ENCODE results near the gene EMC1. TPM values are rescaled to one million over a fixed set of nuclear protein-coding genes. Genes with fewer than 3 reads are reported as not detected.

The EMC1 gene
- total RNA-seq, 5 donors from 2014 or later (not counting 1 experiment from before 2014, with no cell fraction given) = 31.5 to 38.0 (median 33.8) TPM

DNA sequence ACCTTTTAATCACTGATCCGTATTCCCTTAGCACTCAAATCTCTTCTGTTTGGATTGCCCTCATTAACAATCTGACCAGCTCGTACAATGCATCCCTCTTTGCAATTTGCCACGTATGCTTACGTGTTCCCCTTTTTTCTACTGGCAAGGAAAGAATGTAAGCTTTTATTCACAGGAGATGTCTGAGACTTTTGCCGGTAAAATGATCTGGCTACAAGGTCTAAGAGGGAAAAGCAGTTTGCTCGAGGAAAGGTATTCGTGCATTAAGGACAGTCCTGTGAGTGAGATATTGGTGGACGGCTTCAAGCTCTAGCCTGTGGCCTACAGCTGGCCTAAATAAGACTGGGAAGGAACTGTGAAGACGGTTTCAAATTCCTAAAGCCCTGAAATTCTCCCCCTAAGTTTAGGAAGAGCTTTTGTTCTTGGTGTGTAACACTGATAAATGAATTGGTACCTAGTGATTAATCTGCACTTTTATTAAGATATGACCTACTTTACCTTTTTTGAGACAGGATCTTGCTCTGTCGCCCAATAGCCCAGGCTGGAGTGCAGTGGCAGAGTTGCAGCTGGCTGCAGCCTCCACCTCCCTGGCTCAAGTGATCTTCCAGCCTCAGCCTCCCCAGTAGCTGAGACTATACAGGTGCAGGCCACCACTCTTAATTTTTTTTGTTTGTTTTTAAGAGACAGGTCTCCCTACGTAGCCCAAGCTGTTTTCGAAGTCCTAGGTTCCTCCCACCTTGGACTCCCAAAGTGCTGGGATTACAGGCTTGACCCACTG is 40.4 kb downstream of the EMC1 start:
- peaks cover 73 to 81% (median 77%) of the 10 kb centered on the region in 3 donors for H3K4me1 Mint-ChIP-seq
- ATAC-seq (replicated peaks in 1 of 4) = no peak
- Histone ChIP-seq H3K27me3 (replicated peaks in 1 of 2; ENCODE audit: control insufficient read depth in 2 of 2, extremely low read depth in 1 of 2, insufficient read depth in 2 of 2, low read length in 1 of 2) (no peaks in the 10 kb centered on the region), H3K36me3 (ENCODE audit: control insufficient read depth in 2 of 2, extremely low read depth in 1 of 2, insufficient read depth in 1 of 2, low read length in 1 of 2) (peaks cover 0 to 5% of the 10 kb centered on the region in 2 donors), H3K27ac (ENCODE audit: low read length) (peak overlapping the region; percentile 90), H3K9me3 (no peaks in the 10 kb centered on the region), H3K4me1 (ENCODE audit: control insufficient read depth in 1 of 2, extremely low read depth in 1 of 2, insufficient read depth in 2 of 2, low read length in 2 of 2) (peaks cover 25 to 37% of the 10 kb centered on the region in 2 experiments), H3K4me3 (ENCODE audit: control insufficient read depth in 1 of 2, extremely low read depth in 1 of 2, low read length in 1 of 2) (peak overlapping the region; percentile 75 to 97)
- H3K36me3 Mint-ChIP-seq = peaks cover 14% of the 10 kb centered on the region
- DNase-seq = peak in 2 of 35 experiments; percentile 3 to 9
- CTCF ChIA-PET = interaction anchor here in 1 of 2 donors (0.6 kb wide), 1 partner anchor 41 kb away, joined by 3 read pairs; no protein-coding TSS in a partner anchor
- no peaks in the 10 kb centered on the region for H3K9me3 Mint-ChIP-seq
- WGBS (ENCODE audit: insufficient coverage) = 32% methylated on average over 7 of the region's 12 CpGs
- no peaks in the 10 kb centered on the region for H3K27me3 Mint-ChIP-seq
- H3K27ac Mint-ChIP-seq = peak overlapping the region; percentile 92 to 95
- POLR2A ChIA-PET = interaction anchor here in 1 of 2 donors (1.1 kb wide), 1 partner anchor 44 kb away, joined by 3 read pairs; no protein-coding TSS in a partner anchor
- peak overlapping the region; percentile 87 to 89 (median 89) for H3K4me3 Mint-ChIP-seq

DNA sequence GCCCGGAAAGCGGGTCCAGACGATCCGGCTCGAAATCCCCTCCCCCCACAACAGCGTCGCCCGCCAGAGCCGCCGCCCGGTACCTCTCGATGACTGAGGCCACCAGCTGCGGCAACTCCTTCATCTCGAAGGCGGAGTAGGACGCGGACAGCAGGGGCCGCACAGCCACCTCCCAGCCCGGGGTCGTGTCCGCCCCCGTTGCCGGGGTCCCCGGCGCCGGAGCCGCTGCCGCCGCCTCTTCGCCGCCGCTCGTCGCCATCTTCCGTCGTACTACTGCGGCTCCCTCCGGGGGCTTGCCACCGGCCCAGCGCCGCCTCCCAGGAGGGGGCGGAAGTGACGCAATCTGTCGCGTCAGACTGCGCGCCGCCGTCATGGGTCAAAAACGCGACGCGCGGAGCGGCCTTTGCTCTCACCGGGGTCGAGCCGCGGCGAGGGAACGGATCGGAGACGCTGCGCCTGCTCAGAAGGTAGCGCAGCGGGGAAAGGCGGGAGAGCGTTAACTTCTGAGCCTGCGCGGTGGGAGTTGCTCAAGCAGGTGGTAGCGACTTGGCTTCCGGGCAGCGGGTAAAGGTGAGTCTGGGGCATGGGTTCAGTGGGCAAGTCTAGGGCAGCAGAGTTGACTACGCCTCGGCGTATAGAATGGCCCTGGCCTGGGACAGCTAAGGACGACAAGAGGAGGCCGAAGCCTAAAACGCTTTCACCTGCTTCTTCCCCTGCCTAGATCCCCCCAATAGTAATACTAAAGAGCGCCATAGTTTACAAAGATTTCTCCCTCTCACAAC is 41.1 kb downstream of the EMC1 start, which contains the start of gene UBR4:
TSS of gene UBR4 (minus strand) at position 277 of the 782 bp plus-strand sequence. CDS start at position 259, 18 bp downstream.
- H3K27me3 ChIP-seq (replicated peaks in 1 of 2; ENCODE audit: control insufficient read depth in 2 of 2, extremely low read depth in 1 of 2, insufficient read depth in 2 of 2, low read length in 1 of 2) = no peaks in the 10 kb centered on the region
- peak; percentile 90 to 95 (median 90) for ATAC-seq (replicated peaks in 1 of 4)
- Mint-ChIP-seq H3K27ac (peak within 1 kb of the TSS; percentile 92 to 95), H3K4me1 (peaks cover 78 to 86% (median 83%) of the 10 kb centered on the region in 3 donors), H3K9me3 (no peaks in the 10 kb centered on the region), H3K27me3 (no peaks in the 10 kb centered on the region), H3K4me3 (peak within 1 kb of the TSS; percentile 87 to 89 (median 89)), H3K36me3 (peaks cover 11% of the 10 kb centered on the region)
- DNase-seq = peak; percentile 92 to 99 (median 96)
- ChIA-PET CTCF (interaction anchor here in 1 of 2 donors (0.6 kb wide), 1 partner anchor 40 kb away, joined by 3 read pairs; no protein-coding TSS in a partner anchor), POLR2A (interaction anchor here in 1 of 2 donors (1.1 kb wide), 1 partner anchor 43 kb away, joined by 3 read pairs; no protein-coding TSS in a partner anchor)
- peaks cover 25 to 35% of the 10 kb centered on the region in 2 experiments for H3K4me1 ChIP-seq (ENCODE audit: control insufficient read depth in 1 of 2, extremely low read depth in 1 of 2, insufficient read depth in 2 of 2, low read length in 2 of 2)
- peak within 1 kb of the TSS; percentile 91 for H3K27ac ChIP-seq (ENCODE audit: low read length)
- peaks cover 0 to 5% of the 10 kb centered on the region in 2 donors for H3K36me3 ChIP-seq (ENCODE audit: control insufficient read depth in 2 of 2, extremely low read depth in 1 of 2, insufficient read depth in 1 of 2, low read length in 1 of 2)
- H3K4me3 ChIP-seq (ENCODE audit: control insufficient read depth in 1 of 2, extremely low read depth in 1 of 2, low read length in 1 of 2) = peak within 1 kb of the TSS; percentile 95 to 97
- H3K9me3 ChIP-seq = no peaks in the 10 kb centered on the region
- WGBS (ENCODE audit: insufficient coverage) = under 1% methylated on average over 75 of the region's 80 CpGs

DNA sequence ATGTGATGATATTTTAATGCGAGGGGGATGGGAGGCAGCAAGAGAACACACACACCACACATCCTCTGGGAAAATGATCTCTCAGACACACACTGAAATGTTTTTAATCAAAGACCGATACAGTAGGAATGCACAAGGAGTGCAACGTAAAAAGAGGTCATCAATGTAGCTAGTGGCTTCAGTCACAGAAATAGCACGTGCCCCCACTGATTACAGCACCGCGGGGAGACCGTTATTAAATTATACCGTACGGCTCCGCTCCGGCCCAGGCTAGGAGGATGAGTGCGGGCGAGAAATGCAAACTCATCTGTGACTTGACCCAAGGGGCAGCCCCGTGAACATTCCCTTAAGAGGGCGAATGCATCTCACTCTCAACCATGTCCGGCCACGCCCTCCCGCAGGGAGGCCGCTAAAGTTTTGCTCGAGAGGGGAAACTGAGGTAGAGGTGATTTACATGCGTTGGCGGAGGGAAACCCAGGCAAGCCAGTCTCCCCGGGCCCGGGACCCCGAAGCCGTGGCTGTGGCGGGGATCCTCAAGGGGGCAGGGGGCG is 41.8 kb downstream of the EMC1 start:
- ChIA-PET POLR2A (interaction anchor here in 1 of 2 donors (0.6 kb wide), 1 partner anchor 42 kb away, joined by 3 read pairs; no protein-coding TSS in a partner anchor), CTCF (interaction anchor here in 1 of 2 donors (0.8 kb wide), 1 partner anchor 9 kb away, joined by 3 read pairs; no protein-coding TSS in a partner anchor)
- Mint-ChIP-seq H3K27ac (peak overlapping the region; percentile 86 to 91), H3K36me3 (peaks cover 15% of the 10 kb centered on the region), H3K4me3 (peak overlapping the region; percentile 87 to 89 (median 89)), H3K4me1 (peaks cover 84 to 89% (median 87%) of the 10 kb centered on the region in 3 donors), H3K27me3 (no peaks in the 10 kb centered on the region), H3K9me3 (no peaks in the 10 kb centered on the region)
- peak overlapping the region; percentile 91 for H3K27ac ChIP-seq (ENCODE audit: low read length)
- under 1% methylated on average over 20 of the region's 28 CpGs for WGBS (ENCODE audit: insufficient coverage)
- DNase-seq (peak in 17 of 35 experiments; percentile 6 to 58 (median 13)), ATAC-seq (replicated peaks in 1 of 4) (peak; percentile 8 to 25 (median 16))
- peaks cover 0 to 9% of the 10 kb centered on the region in 2 donors for H3K36me3 ChIP-seq (ENCODE audit: control insufficient read depth in 2 of 2, extremely low read depth in 1 of 2, insufficient read depth in 1 of 2, low read length in 1 of 2)
- no peaks in the 10 kb centered on the region for H3K27me3 ChIP-seq (replicated peaks in 1 of 2; ENCODE audit: control insufficient read depth in 2 of 2, extremely low read depth in 1 of 2, insufficient read depth in 2 of 2, low read length in 1 of 2)
- H3K9me3 ChIP-seq = no peaks in the 10 kb centered on the region
- H3K4me3 ChIP-seq (ENCODE audit: control insufficient read depth in 1 of 2, extremely low read depth in 1 of 2, low read length in 1 of 2) = peak overlapping the region; percentile 95 to 97
- peaks cover 25 to 35% of the 10 kb centered on the region in 2 experiments for H3K4me1 ChIP-seq (ENCODE audit: control insufficient read depth in 1 of 2, extremely low read depth in 1 of 2, insufficient read depth in 2 of 2, low read length in 2 of 2)

DNA sequence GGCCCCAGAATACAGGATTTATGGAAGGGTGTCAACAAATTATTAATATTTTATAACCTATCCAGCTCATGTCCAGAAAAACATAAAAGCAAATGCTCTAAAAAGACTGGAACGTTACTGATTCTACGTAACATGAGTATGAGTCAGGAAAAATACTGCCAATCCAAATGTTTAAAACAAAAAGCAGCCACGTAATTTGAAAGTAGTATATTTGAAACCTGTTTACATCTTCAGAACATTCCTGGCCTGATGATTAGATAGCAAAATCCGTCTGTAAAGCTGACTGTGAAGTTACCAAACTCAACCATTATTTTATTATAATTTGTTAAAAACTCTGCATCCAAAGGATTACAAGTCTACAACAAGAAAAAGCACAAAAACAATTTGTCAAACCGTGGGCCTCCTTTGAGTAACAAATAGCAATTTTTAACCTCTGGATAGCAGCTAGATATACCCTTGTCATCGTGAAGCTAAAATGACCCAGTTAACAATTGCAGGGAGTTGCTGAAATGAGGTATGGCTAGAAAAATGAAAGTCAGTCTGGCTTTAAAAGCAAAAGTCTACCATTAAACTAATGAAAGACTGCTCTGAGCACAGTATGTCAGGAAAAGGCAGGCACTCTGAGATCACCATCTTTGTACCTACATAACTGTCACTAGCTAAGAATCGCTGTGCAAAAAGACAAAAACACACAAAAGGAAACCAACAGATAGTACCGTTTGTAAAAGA is 42.5 kb downstream of the EMC1 start:
- no CpG with 5 or more reads among the region's 8 CpGs for WGBS (ENCODE audit: insufficient coverage)
- peak overlapping the region; percentile 86 to 91 for H3K27ac Mint-ChIP-seq
- Histone ChIP-seq H3K4me3 (ENCODE audit: control insufficient read depth in 1 of 2, extremely low read depth in 1 of 2, low read length in 1 of 2) (peak overlapping the region; percentile 95 to 97), H3K27me3 (replicated peaks in 1 of 2; ENCODE audit: control insufficient read depth in 2 of 2, extremely low read depth in 1 of 2, insufficient read depth in 2 of 2, low read length in 1 of 2) (no peaks in the 10 kb centered on the region), H3K9me3 (no peaks in the 10 kb centered on the region), H3K27ac (ENCODE audit: low read length) (peak overlapping the region; percentile 91), H3K36me3 (ENCODE audit: control insufficient read depth in 2 of 2, extremely low read depth in 1 of 2, insufficient read depth in 1 of 2, low read length in 1 of 2) (peaks cover 0 to 6% of the 10 kb centered on the region in 2 donors), H3K4me1 (ENCODE audit: control insufficient read depth in 1 of 2, extremely low read depth in 1 of 2, insufficient read depth in 2 of 2, low read length in 2 of 2) (peaks cover 25 to 35% of the 10 kb centered on the region in 2 experiments)
- H3K27me3 Mint-ChIP-seq = no peaks in the 10 kb centered on the region
- peak overlapping the region; percentile 87 to 89 (median 89) for H3K4me3 Mint-ChIP-seq
- DNase-seq (no peak), ATAC-seq (replicated peaks in 1 of 4) (no peak)
- CTCF ChIA-PET = interaction anchor here in 1 of 2 donors (0.8 kb wide), 1 partner anchor 8 kb away, joined by 3 read pairs; no protein-coding TSS in a partner anchor
- peaks cover 81 to 89% (median 86%) of the 10 kb centered on the region in 3 donors for H3K4me1 Mint-ChIP-seq
- no peaks in the 10 kb centered on the region for H3K9me3 Mint-ChIP-seq
- POLR2A ChIA-PET = interaction anchor here (0.6 kb wide), 3 partner anchors 42 to 394 kb away, joined by 3 read pairs; no protein-coding TSS in a partner anchor
- peaks cover 13% of the 10 kb centered on the region for H3K36me3 Mint-ChIP-seq

DNA sequence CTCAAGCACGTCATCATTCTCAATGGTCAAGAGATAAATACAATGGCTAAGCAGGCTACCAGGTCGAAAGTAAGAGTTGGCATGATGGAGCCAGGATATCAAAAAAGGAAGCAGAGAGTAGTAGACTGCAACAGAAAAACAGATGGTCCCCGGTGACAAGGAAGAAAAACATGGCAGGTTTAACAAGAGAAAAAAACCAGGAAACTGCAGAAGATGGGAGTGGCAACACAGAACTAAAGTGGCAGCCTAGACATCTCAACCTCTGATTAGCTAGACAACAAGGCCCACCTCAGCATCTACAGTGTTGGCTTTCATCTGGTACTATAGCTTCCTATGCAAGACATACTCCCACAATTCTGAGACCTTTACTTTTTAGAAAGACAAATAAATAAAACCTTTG is 44.4 kb downstream of the EMC1 start:
- Mint-ChIP-seq H3K36me3 (peaks cover 9% of the 10 kb centered on the region), H3K4me3 (peak overlapping the region in 1 of 3 donors; percentile 9), H3K27me3 (no peaks in the 10 kb centered on the region), H3K27ac (no peak overlapping the region), H3K4me1 (peaks cover 82 to 84% (median 84%) of the 10 kb centered on the region in 3 donors), H3K9me3 (no peaks in the 10 kb centered on the region)
- Histone ChIP-seq H3K4me3 (ENCODE audit: control insufficient read depth in 1 of 2, extremely low read depth in 1 of 2, low read length in 1 of 2) (no peak overlapping the region), H3K9me3 (no peaks in the 10 kb centered on the region), H3K36me3 (ENCODE audit: control insufficient read depth in 2 of 2, extremely low read depth in 1 of 2, insufficient read depth in 1 of 2, low read length in 1 of 2) (peaks cover 0 to 4% of the 10 kb centered on the region in 2 donors), H3K27me3 (replicated peaks in 1 of 2; ENCODE audit: control insufficient read depth in 2 of 2, extremely low read depth in 1 of 2, insufficient read depth in 2 of 2, low read length in 1 of 2) (no peaks in the 10 kb centered on the region), H3K27ac (ENCODE audit: low read length) (no peak overlapping the region), H3K4me1 (ENCODE audit: control insufficient read depth in 1 of 2, extremely low read depth in 1 of 2, insufficient read depth in 2 of 2, low read length in 2 of 2) (peaks cover 30 to 32% of the 10 kb centered on the region in 2 experiments)
- ChIA-PET POLR2A (no interaction called here), CTCF (interaction anchor here in 1 of 2 donors (0.6 kb wide), 1 partner anchor 89 kb away, joined by 3 read pairs; no protein-coding TSS in a partner anchor)
- DNase-seq (no peak), ATAC-seq (replicated peaks in 1 of 4) (no peak)
- 58% methylated on average over 3 of the region's 3 CpGs for WGBS (ENCODE audit: insufficient coverage)

Measured in T-cell (primary cell).